GM19452 (cell line): ENCODE results near the gene SLC39A5.
"Not testable (repeated sequence)": the region's sequence is repeated elsewhere in the genome, so short reads cannot be mapped to it uniquely, and the experiment has no call there.

ENCODE experiments used
- ATAC-seq: cut with Tn5 transposase; IDR thresholded peaks from one replicate; pipeline ENCODE4 v1.9.1; 2021; ENCODE audit not compliant: unreplicated experiment

The SLC39A5 gene

GRCh38 chr12:56242986-56243385 lies 13.1 kb downstream of the SLC39A5 start:
- ATAC-seq = no peak

- ATAC-seq = no peak
Measured at GRCh38 chr12:56243731-56244181, 13.9 kb downstream of the SLC39A5 start.

GRCh38 chr12:56244494-56244893 lies 14.6 kb downstream of the SLC39A5 start:
- ATAC-seq = no peak

- ATAC-seq = no peak
Measured at GRCh38 chr12:56247923-56248322, 18.1 kb downstream of the SLC39A5 start.

GRCh38 chr12:56248711-56249110 lies 18.9 kb downstream of the SLC39A5 start:
- ATAC-seq = no peak

GRCh38 chr12:56252649-56253048 lies 22.8 kb downstream of the SLC39A5 start:
- no peak for ATAC-seq

GRCh38 chr12:56253091-56253490 lies 23.2 kb downstream of the SLC39A5 start:
- no peak for ATAC-seq

- ATAC-seq = no peak
Measured at GRCh38 chr12:56255671-56256070, 25.8 kb downstream of the SLC39A5 start.

- no peak for ATAC-seq
Measured at GRCh38 chr12:56256326-56256960, 26.6 kb downstream of the SLC39A5 start.

GRCh38 chr12:56257071-56257470 lies 27.2 kb downstream of the SLC39A5 start:
- no peak for ATAC-seq

- no peak for ATAC-seq
Measured at GRCh38 chr12:56257491-56258067, 27.7 kb downstream of the SLC39A5 start.

GRCh38 chr12:56258068-56258819 lies 28.4 kb downstream of the SLC39A5 start, which contains the start of gene ANKRD52:
TSS of gene ANKRD52 (minus strand) at chr12:56258384. CDS start at chr12:56258269, 115 bp downstream.
- ATAC-seq = peak; percentile 92

- ATAC-seq = no peak
Measured at GRCh38 chr12:56258820-56259183, 29.0 kb downstream of the SLC39A5 start.

GRCh38 chr12:56260380-56260779 lies 30.5 kb downstream of the SLC39A5 start:
- ATAC-seq = no peak

- no peak for ATAC-seq
Measured at GRCh38 chr12:56260921-56261320, 31.1 kb downstream of the SLC39A5 start.

- ATAC-seq = no peak
Measured at GRCh38 chr12:56261503-56262232, 31.8 kb downstream of the SLC39A5 start.

- not testable (repeated sequence) for ATAC-seq
Measured at GRCh38 chr12:56262955-56263354, 33.1 kb downstream of the SLC39A5 start.

GRCh38 chr12:56266068-56266692 lies 36.3 kb downstream of the SLC39A5 start:
- ATAC-seq = not testable (repeated sequence)

GRCh38 chr12:56266693-56267442 lies 37.0 kb downstream of the SLC39A5 start, which contains the start of gene COQ10A:
TSS of gene COQ10A (plus strand) at chr12:56266942. CDS start at chr12:56267119, 177 bp downstream.
- peak; percentile 90 for ATAC-seq

- ATAC-seq = peak; percentile 7
Measured at GRCh38 chr12:56267443-56268071, 37.7 kb downstream of the SLC39A5 start.
